ENCODE measurements around the gene FLRT1. TPM values are rescaled to one million over a fixed set of nuclear protein-coding genes. Genes with fewer than 3 reads are reported as not detected.

FLRT1 gene
- total and polyA plus RNA-seq, 2 of the 13 experiments (the other 11 are each of a cell fraction or from before 2014, with no cell fraction given): 0.02 to 0.08 TPM

DNA sequence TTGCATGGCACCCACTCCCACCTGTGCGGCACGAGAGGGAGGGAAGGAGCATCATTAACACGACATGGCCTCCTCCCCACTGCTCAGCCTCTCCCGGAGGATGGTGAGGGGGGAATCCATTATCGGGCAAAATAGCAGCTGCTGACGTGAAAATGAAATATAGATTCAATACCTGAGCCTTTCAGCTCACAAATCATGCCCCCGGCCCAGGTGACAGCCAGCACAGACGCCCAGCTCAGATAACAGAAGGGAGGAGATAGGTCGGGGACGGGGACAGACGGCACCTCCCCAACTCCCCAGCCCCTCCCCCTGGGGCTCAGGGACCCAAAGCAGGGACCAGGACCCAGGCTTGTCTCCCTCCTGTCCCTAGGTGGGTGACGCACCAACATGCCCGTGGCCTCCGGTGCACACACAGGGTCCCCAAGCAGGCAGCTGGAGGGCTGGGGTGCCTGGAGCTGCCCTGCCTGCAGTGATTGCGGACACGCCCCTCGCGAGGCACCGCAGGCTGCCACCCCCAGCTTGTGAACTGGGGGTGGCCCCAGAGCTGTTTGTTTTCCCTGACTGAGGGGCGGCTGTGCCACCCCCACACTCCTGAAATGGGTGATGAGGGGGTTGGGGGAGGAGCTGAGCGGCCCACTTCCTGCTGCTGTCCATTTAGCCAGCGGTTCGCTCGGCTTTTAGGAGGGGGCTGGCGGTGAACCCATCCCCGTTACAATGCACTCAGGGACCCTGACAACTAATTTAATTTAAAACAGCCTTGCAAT is 31.7 kb downstream of the FLRT1 start:
- Histone ChIP-seq H4K20me1 (ENCODE audit: insufficient read depth, low read length) (no peaks in the 10 kb centered on the region), H3K9ac (ENCODE audit: insufficient read depth, low read depth, low read length) (no peak overlapping the region), H3K4me3 (replicated peaks in 1 of 3; ENCODE audit: insufficient read depth in 1 of 3, low read depth in 2 of 3, low read length in 3 of 3) (no peak overlapping the region), H3K27me3 (ENCODE audit: control insufficient read depth in 1 of 2, insufficient read depth in 2 of 2, low read length in 2 of 2) (no peaks in the 10 kb centered on the region), H3K27ac (ENCODE audit: extremely low read length, insufficient read depth, low read length) (no peak overlapping the region), H2AFZ (ENCODE audit: low read length) (no peak overlapping the region), H3K4me2 (ENCODE audit: low read depth, low read length) (no peak overlapping the region), H3K4me1 (ENCODE audit: insufficient read depth, low read length) (no peaks in the 10 kb centered on the region), H3K79me2 (ENCODE audit: insufficient read depth, low read length) (no peaks in the 10 kb centered on the region), H3K9me3 (ENCODE audit: low read length) (no peaks in the 10 kb centered on the region), H3K36me3 (replicated peaks in 1 of 2; ENCODE audit: control insufficient read depth in 1 of 2, insufficient read depth in 2 of 2, low read length in 2 of 2) (no peaks in the 10 kb centered on the region)
- TF ChIP-seq ZNF232 (CRISPR knock-in tag; IDR thresholded peaks at IDR 0.05; ENCODE audit: borderline replicate concordance) (no peak), CEBPB (IDR thresholded peaks at IDR 0.05; ENCODE audit: borderline replicate concordance, low read depth, low read length) (no peak), ZNF343 (CRISPR knock-in tag; IDR thresholded peaks at IDR 0.05) (no peak), GFI1 (CRISPR knock-in tag; IDR thresholded peaks at IDR 0.05; ENCODE audit: borderline replicate concordance) (no peak), ZNF543 (CRISPR knock-in tag; IDR thresholded peaks at IDR 0.05) (no peak), ARID2 (CRISPR knock-in tag; IDR thresholded peaks at IDR 0.05; ENCODE audit: borderline replicate concordance) (no peak), ZNF260 (CRISPR knock-in tag; IDR thresholded peaks at IDR 0.05; ENCODE audit: borderline replicate concordance, low read depth) (no peak), KAT2B (IDR thresholded peaks at IDR 0.05; ENCODE audit: borderline replicate concordance, low read depth, low read length) (no peak), ZFAT (CRISPR knock-in tag; conservative IDR thresholded peaks at IDR 0.05) (no peak)
- TF ChIP-seq, protein P1, sequence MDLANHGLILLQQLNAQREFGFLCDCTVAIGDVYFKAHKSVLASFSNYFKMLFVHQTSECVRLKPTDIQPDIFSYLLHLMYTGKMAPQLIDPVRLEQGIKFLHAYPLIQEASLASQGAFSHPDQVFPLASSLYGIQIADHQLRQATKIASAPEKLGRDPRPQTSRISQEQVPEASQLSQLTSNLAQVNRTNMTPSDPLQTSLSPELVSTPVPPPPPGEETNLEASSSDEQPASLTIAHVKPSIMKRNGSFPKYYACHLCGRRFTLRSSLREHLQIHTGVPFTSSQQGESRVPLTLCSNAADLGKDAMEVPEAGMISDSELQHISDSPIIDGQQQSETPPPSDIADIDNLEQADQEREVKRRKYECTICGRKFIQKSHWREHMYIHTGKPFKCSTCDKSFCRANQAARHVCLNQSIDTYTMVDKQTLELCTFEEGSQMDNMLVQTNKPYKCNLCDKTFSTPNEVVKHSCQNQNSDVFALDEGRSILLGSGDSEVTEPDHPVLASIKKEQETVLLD (CRISPR knock-in tag; IDR thresholded peaks at IDR 0.05; ENCODE audit: low read depth): no peak
- TF ChIP-seq, protein P2, sequence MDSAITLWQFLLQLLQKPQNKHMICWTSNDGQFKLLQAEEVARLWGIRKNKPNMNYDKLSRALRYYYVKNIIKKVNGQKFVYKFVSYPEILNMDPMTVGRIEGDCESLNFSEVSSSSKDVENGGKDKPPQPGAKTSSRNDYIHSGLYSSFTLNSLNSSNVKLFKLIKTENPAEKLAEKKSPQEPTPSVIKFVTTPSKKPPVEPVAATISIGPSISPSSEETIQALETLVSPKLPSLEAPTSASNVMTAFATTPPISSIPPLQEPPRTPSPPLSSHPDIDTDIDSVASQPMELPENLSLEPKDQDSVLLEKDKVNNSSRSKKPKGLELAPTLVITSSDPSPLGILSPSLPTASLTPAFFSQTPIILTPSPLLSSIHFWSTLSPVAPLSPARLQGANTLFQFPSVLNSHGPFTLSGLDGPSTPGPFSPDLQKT (CRISPR knock-in tag; IDR thresholded peaks at IDR 0.05; ENCODE audit: borderline replicate concordance): no peak
- FAIRE-seq (no peak), DNase-seq (ENCODE audit: low spot score) (no peak), ATAC-seq (no peak)
- no TSS peak for BruUV-seq (replicated peaks)
- ChIA-PET CTCF (ENCODE audit: low intra/inter-chr PET ratio, low total read pairs) (no interaction called here), POLR2A (no interaction called here)
- 94% methylated on average over 13 of the region's 26 CpGs for WGBS (ENCODE audit: low lambda C conversion rate)
- intact Hi-C loops (cut with micrococcal nuclease; ENCODE audit: unreplicated experiment): no loop called here
- in situ Hi-C loops (cut with HindIII; ENCODE audit: extremely low pct_ligation_motif_present, low pct_unique_long_range_greater_than_20kb): no loop called here
